Lower lobe of right lung (tissue), 2 donors: ENCODE results near the gene RALBP1. TPM values are rescaled to one million over a fixed set of nuclear protein-coding genes. Genes with fewer than 3 reads are reported as not detected.

Source experiments
- ATAC-seq, 2 donors: fragments of 200-7000 bp; cut with Tn5 transposase; one replicate each; pipeline ENCODE4 v1.9.1; 2020 to 2022; ENCODE audit warnings: mild to moderate bottlenecking in 2 of 2, moderate library complexity in 2 of 2
- DNase-seq: peaks from one replicate; pipeline ENCODE4 v3.0.0-alpha.2; 2020
- H3K27ac ChIP-seq: fragments of 200-600 bp; one replicate; pipeline ENCODE4 v1.8.0; 2022
- H3K27me3 ChIP-seq: fragments of 200-600 bp; one replicate; pipeline ENCODE4 v1.8.0; 2022; ENCODE audit warnings: low read depth
- H3K36me3 ChIP-seq: fragments of 200-600 bp; one replicate; pipeline ENCODE4 v1.8.0; 2022; ENCODE audit warnings: mild to moderate bottlenecking
- H3K4me1 ChIP-seq: fragments of 200-600 bp; one replicate; pipeline ENCODE4 v1.8.0; 2022
- H3K4me3 ChIP-seq: fragments of 200-600 bp; one replicate; pipeline ENCODE4 v1.8.0; 2022; ENCODE audit warnings: mild to moderate bottlenecking
- H3K9me3 ChIP-seq: fragments of 200-600 bp; one replicate; pipeline ENCODE4 v1.8.0; 2022
- intact Hi-C: fragments of 100-400 bp; cut with DNase I; formaldehyde crosslinking; loops from one replicate; pipeline ENCODE4 v1.11.0; 2022
- total RNA-seq: library from RNA; stranded (reverse); fragmentation: NEBNext Ultra II Directional; extraction: Animal tissue kit (Norgen Biotek cat#: 25700); gene quantifications from one replicate; pipeline ENCODE4 v1.2.1, GENCODE V29; 2021
- TF ChIP-seq, protein P1 (sequence below): fragments of 200-600 bp; IDR thresholded peaks from one replicate; pipeline ENCODE4 v1.8.0; 2022; ENCODE audit warnings: antibody characterized with exemption, mild to moderate bottlenecking
- donor health status: DM: no; HTN: yes; CAD: no; lungs with severe emphysema.

RALBP1 gene
- total RNA-seq, 1 donor from 2014 or later = 58.1 TPM

- Histone ChIP-seq H3K9me3 (no peaks in the 10 kb centered on the region), H3K36me3 (peaks cover 37% of the 10 kb centered on the region), H3K4me1 (no peaks in the 10 kb centered on the region), H3K4me3 (no peak overlapping the region), H3K27ac (no peak overlapping the region), H3K27me3 (no peaks in the 10 kb centered on the region)
- TF ChIP-seq, protein P1, sequence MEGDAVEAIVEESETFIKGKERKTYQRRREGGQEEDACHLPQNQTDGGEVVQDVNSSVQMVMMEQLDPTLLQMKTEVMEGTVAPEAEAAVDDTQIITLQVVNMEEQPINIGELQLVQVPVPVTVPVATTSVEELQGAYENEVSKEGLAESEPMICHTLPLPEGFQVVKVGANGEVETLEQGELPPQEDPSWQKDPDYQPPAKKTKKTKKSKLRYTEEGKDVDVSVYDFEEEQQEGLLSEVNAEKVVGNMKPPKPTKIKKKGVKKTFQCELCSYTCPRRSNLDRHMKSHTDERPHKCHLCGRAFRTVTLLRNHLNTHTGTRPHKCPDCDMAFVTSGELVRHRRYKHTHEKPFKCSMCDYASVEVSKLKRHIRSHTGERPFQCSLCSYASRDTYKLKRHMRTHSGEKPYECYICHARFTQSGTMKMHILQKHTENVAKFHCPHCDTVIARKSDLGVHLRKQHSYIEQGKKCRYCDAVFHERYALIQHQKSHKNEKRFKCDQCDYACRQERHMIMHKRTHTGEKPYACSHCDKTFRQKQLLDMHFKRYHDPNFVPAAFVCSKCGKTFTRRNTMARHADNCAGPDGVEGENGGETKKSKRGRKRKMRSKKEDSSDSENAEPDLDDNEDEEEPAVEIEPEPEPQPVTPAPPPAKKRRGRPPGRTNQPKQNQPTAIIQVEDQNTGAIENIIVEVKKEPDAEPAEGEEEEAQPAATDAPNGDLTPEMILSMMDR = no peak
- intact Hi-C loops = no loop called here
- DNase-seq = no peak
- ATAC-seq = no peak
Observed at GRCh38 chr18:9519399-9519798, 44.1 kb downstream of the RALBP1 start.

- DNase-seq (no peak), ATAC-seq (no peak)
- H3K27ac ChIP-seq = no peak overlapping the region
- H3K4me1 ChIP-seq = no peaks in the 10 kb centered on the region
- no peak overlapping the region for H3K4me3 ChIP-seq
- H3K36me3 ChIP-seq = peaks cover 50% of the 10 kb centered on the region
- intact Hi-C loops = no loop called here
- H3K27me3 ChIP-seq = no peaks in the 10 kb centered on the region
- H3K9me3 ChIP-seq = no peaks in the 10 kb centered on the region
- TF ChIP-seq, protein P1 = no peak
Observed at GRCh38 chr18:9520666-9521065, 45.4 kb downstream of the RALBP1 start.

DNA sequence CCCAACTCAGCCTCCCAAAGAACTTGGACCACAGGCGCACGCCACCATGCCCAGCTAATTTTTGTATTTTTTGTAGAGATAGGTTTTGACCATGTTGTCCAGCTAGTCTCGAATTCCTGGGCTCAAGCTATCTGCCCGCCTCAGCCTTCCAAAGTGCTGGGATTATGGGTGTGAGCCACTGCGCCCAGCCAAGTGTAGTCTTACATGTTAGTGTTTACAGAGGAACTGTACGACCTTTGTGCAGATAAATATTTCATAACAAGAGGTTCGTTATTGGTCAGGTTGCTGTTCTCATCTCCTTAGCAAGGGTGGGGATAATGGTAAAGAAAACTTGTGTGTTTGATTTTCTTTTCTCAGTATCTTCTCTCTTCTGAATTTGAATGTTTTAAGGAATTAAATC is 46.5 kb downstream of the RALBP1 start:
- TF ChIP-seq, protein P1 = no peak
- H3K4me3 ChIP-seq = no peak overlapping the region
- H3K27ac ChIP-seq = no peak overlapping the region
- H3K4me1 ChIP-seq = no peaks in the 10 kb centered on the region
- H3K9me3 ChIP-seq = no peaks in the 10 kb centered on the region
- DNase-seq (no peak), ATAC-seq (no peak)
- intact Hi-C loops = no loop called here
- H3K36me3 ChIP-seq = peaks cover 59% of the 10 kb centered on the region
- no peaks in the 10 kb centered on the region for H3K27me3 ChIP-seq

DNA sequence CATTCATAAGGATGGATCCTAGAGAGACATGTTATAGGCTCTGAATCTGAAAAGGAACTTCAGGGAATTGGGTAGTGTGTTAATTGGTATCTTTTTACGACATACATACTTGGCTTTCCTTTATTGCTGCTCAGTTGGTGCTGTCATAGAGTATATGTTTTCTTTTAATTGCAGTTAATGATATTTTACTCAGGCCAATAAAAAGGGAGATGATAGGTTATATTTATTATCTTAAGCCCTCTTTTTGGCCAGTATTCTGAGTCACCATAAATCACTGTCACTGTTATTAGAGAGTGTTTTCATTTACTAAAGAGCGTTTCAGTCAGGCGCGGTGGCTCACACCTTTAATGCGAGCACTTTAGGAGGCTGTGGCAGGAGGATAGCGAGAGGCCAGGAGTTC is 47.6 kb downstream of the RALBP1 start:
- Histone ChIP-seq H3K27me3 (no peaks in the 10 kb centered on the region), H3K9me3 (no peaks in the 10 kb centered on the region), H3K4me1 (no peaks in the 10 kb centered on the region), H3K36me3 (peaks cover 59% of the 10 kb centered on the region), H3K4me3 (no peak overlapping the region), H3K27ac (no peak overlapping the region)
- intact Hi-C loops = no loop called here
- DNase-seq = no peak
- ATAC-seq = no peak
- TF ChIP-seq, protein P1 = no peak

DNA sequence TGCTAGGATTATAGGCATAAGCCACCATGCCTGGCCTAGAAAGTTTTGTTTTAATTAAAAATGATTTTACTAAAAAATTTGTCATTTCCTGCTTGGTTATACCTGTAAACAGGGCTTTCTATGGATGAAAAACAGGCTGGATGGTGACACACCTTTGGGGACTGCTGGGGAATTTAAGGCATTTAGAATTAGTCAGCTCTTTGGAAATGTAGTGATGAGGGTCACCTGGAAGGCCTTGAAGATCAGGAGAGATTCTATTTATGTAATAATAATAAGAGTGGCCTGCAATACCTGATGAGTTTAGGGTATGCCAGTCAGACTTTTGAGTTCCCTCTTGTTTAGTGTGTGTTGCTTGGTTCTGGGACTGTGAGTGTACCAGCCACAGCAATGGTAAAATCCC is 51.1 kb downstream of the RALBP1 start:
- peaks cover 68% of the 10 kb centered on the region for H3K36me3 ChIP-seq
- intact Hi-C loops = no loop called here

More for the DNA sequence above, 51.1 kb downstream of the RALBP1 start:
- ATAC-seq (no peak), DNase-seq (no peak)
- Histone ChIP-seq H3K9me3 (no peaks in the 10 kb centered on the region), H3K27me3 (no peaks in the 10 kb centered on the region), H3K4me1 (no peaks in the 10 kb centered on the region), H3K4me3 (no peak overlapping the region), H3K27ac (no peak overlapping the region)
- TF ChIP-seq, protein P1 = no peak
